Breast epithelium (tissue), 4 donors: ENCODE measurements around the gene FMN1. TPM values are rescaled to one million over a fixed set of nuclear protein-coding genes. Genes with fewer than 3 reads are reported as not detected.

Source experiments
- DNase-seq, 2 donors: peaks; one replicate each; pipeline ENCODE4 v3.0.0-alpha.2; 2019; ENCODE audit warnings: low spot score in 2 of 2
- H3K27ac ChIP-seq, 2 donors: fragments of 200-600 bp; sonication (generic) in 1 of 2; one replicate each; pipeline ENCODE4 v1.5.1; 2016 to 2019; ENCODE audit warnings: mild to moderate bottlenecking in 1 of 2
- H3K27me3 ChIP-seq, 2 donors: fragments of 200-600 bp; sonication (generic) in 1 of 2; one replicate each; pipeline versions ENCODE4 v1.5.1 to v1.6.0; 2017 to 2019; ENCODE audit warnings: control low read depth in 1 of 2, mild to moderate bottlenecking in 1 of 2
- H3K36me3 ChIP-seq: fragments of 200-600 bp; one replicate; pipeline ENCODE4 v1.5.1; 2019
- H3K4me1 ChIP-seq, 2 donors: fragments of 200-600 bp; sonication (generic); one replicate each; pipeline ENCODE4 v1.5.1; 2016 to 2019; ENCODE audit warnings: control low read depth in 1 of 2
- H3K4me3 ChIP-seq, 3 donors: fragments of 200-600 bp; sonication (generic); 1 replicate in 2 of 3; 2 replicates in 1 of 3; pipeline ENCODE4 v1.5.1; 2016 to 2019; ENCODE audit warnings: mild to moderate bottlenecking in 3 of 3, moderate library complexity in 2 of 3
- H3K9me3 ChIP-seq, 2 donors: fragments of 200-600 bp; sonication (generic) in 1 of 2; one replicate each; pipeline ENCODE4 v1.5.1; 2016 to 2019; ENCODE audit warnings: control low read depth in 1 of 2
- CTCF ChIP-seq, 3 donors: fragments of 450-650 bp; IDR thresholded peaks; one replicate each; pipeline ENCODE4 v1.5.1; 2016 to 2017; ENCODE audit warnings: antibody characterized with exemption in 3 of 3, mild to moderate bottlenecking in 3 of 3, moderate library complexity in 3 of 3
- POLR2A ChIP-seq: fragments of 450-650 bp; IDR thresholded peaks from one replicate; pipeline ENCODE4 v1.6.1; 2016; ENCODE audit warnings: antibody characterized with exemption, mild to moderate bottlenecking, moderate library complexity
- POLR2AphosphoS5 ChIP-seq, 3 donors: sonication (generic); formaldehyde crosslinking; IDR thresholded peaks; one replicate each; pipeline ENCODE4 v1.6.1; 2017; ENCODE audit warnings: antibody characterized with exemption in 3 of 3
- intact Hi-C: fragments of 100-400 bp; cut with DNase I; formaldehyde crosslinking; loops from one replicate; pipeline ENCODE4 v1.15.1; 2023; ENCODE audit warnings: low total_unique reads
- total RNA-seq, 3 donors: library from RNA; depleted of rRNA; stranded (reverse); fragments of >200 nt; gene quantifications; one replicate each; pipeline ENCODE4 v1.1.0, GENCODE V29; 2016

FMN1 gene
- total RNA-seq, 3 donors from 2014 or later, result 33.1 to 56.8 (median 50.7) TPM

- H3K27ac ChIP-seq, result no peak overlapping the region
- intact Hi-C loops, result no loop called here
- no peaks in the 10 kb centered on the region for H3K4me1 ChIP-seq
Observed at GRCh38 chr15:32887090-32887489, 307.4 kb downstream of the FMN1 start.

GRCh38 chr15:32886459-32886858, 308.1 kb downstream of the FMN1 start:
- DNase-seq, result no peak
- Histone ChIP-seq H3K27ac (no peak overlapping the region), H3K27me3 (no peaks in the 10 kb centered on the region), H3K4me3 (no peak overlapping the region), H3K4me1 (no peaks in the 10 kb centered on the region), H3K36me3 (no peaks in the 10 kb centered on the region), H3K9me3 (no peaks in the 10 kb centered on the region)
- no peak for TF ChIP-seq POLR2AphosphoS5 (IDR thresholded peaks at IDR 0.05)
- intact Hi-C loops, result no loop called here

More at GRCh38 chr15:32887090-32887489, 307.4 kb downstream of the FMN1 start:
- no peak for TF ChIP-seq CTCF (IDR thresholded peaks at IDR 0.05)
- TF ChIP-seq POLR2A, result no peak
- no peak for TF ChIP-seq POLR2AphosphoS5 (IDR thresholded peaks at IDR 0.05)
- H3K4me3 ChIP-seq, result no peak overlapping the region
- no peaks in the 10 kb centered on the region for H3K9me3 ChIP-seq
- no peaks in the 10 kb centered on the region for H3K36me3 ChIP-seq
- no peak for DNase-seq
- H3K27me3 ChIP-seq, result no peaks in the 10 kb centered on the region

GRCh38 chr15:32885713-32886112, 308.8 kb downstream of the FMN1 start:
- Histone ChIP-seq H3K4me3 (no peak overlapping the region), H3K9me3 (no peaks in the 10 kb centered on the region), H3K27ac (no peak overlapping the region), H3K27me3 (no peaks in the 10 kb centered on the region), H3K4me1 (no peaks in the 10 kb centered on the region), H3K36me3 (no peaks in the 10 kb centered on the region)
- DNase-seq, result no peak
- intact Hi-C loops, result no loop called here
- no peak for TF ChIP-seq POLR2A
- no peak for TF ChIP-seq POLR2AphosphoS5 (IDR thresholded peaks at IDR 0.05)
- TF ChIP-seq CTCF (IDR thresholded peaks at IDR 0.05), result no peak

- no peak for TF ChIP-seq POLR2AphosphoS5 (IDR thresholded peaks at IDR 0.05)
- TF ChIP-seq POLR2A, result no peak
- H3K27me3 ChIP-seq, result no peaks in the 10 kb centered on the region
- no peak overlapping the region for H3K27ac ChIP-seq
- no peak overlapping the region for H3K4me3 ChIP-seq
- H3K4me1 ChIP-seq, result no peaks in the 10 kb centered on the region
- no peaks in the 10 kb centered on the region for H3K9me3 ChIP-seq
- intact Hi-C loops, result no loop called here
- no peak for DNase-seq
- H3K36me3 ChIP-seq, result no peaks in the 10 kb centered on the region
Observed at GRCh38 chr15:32884146-32884545, 310.4 kb downstream of the FMN1 start.

- Histone ChIP-seq H3K4me3 (no peak overlapping the region), H3K9me3 (no peaks in the 10 kb centered on the region), H3K27me3 (no peaks in the 10 kb centered on the region), H3K4me1 (no peaks in the 10 kb centered on the region), H3K36me3 (no peaks in the 10 kb centered on the region), H3K27ac (no peak overlapping the region)
- no peak for DNase-seq
- intact Hi-C loops, result no loop called here
- TF ChIP-seq POLR2A, result no peak
- no peak for TF ChIP-seq POLR2AphosphoS5 (IDR thresholded peaks at IDR 0.05)
- no peak for TF ChIP-seq CTCF (IDR thresholded peaks at IDR 0.05)
Observed at GRCh38 chr15:32882955-32883354, 311.6 kb downstream of the FMN1 start.

GRCh38 chr15:32881528-32881927, 313.0 kb downstream of the FMN1 start:
- intact Hi-C loops, result no loop called here
- no peaks in the 10 kb centered on the region for H3K36me3 ChIP-seq
- no peaks in the 10 kb centered on the region for H3K4me1 ChIP-seq
- no peak for TF ChIP-seq CTCF (IDR thresholded peaks at IDR 0.05)
- TF ChIP-seq POLR2AphosphoS5 (IDR thresholded peaks at IDR 0.05), result no peak
- no peak for TF ChIP-seq POLR2A
- H3K27ac ChIP-seq, result no peak overlapping the region
- DNase-seq, result no peak
- no peak overlapping the region for H3K4me3 ChIP-seq
- no peaks in the 10 kb centered on the region for H3K27me3 ChIP-seq
- H3K9me3 ChIP-seq, result no peaks in the 10 kb centered on the region
